Gastrocnemius medialis (tissue), 4 donors: Measurements from ENCODE around the gene ZNF397. TPM values are rescaled to one million over a fixed set of nuclear protein-coding genes. Genes with fewer than 3 reads are reported as not detected.
"Not testable (repeated sequence)": the region's sequence is repeated elsewhere in the genome, so short reads cannot be mapped to it uniquely, and the experiment has no call there.

Source experiments
- ATAC-seq, 2 donors: fragments of 150-250 bp; one replicate each; pipeline ENCODE4 v1.9.1; 2016
- DNase-seq, 2 donors: peaks; one replicate each; pipeline ENCODE4 v3.0.0-alpha.2; 2019
- H3K27ac ChIP-seq, 4 donors: fragments of 200-600 bp; sonication (generic); 1 replicate in 1 of 4; 2 replicates in 3 of 4; pipeline ENCODE4 v1.5.1; 2016 to 2018; ENCODE audit warnings: mild to moderate bottlenecking in 2 of 4, moderate library complexity in 1 of 4
- H3K27me3 ChIP-seq, 3 donors: fragments of 200-600 bp; sonication (generic) in 2 of 3; 1 replicate in 1 of 3; 2 replicates in 2 of 3; pipeline versions ENCODE4 v1.5.1 to v1.6.0; 2016 to 2019; ENCODE audit warnings: mild to moderate bottlenecking in 1 of 3, moderate library complexity in 1 of 3
- H3K36me3 ChIP-seq, 2 donors: fragments of 200-600 bp; sonication (generic) in 1 of 2; one replicate each; pipeline ENCODE4 v1.5.1; 2017 to 2018
- H3K4me1 ChIP-seq, 2 donors: fragments of 200-600 bp; sonication (generic) in 1 of 2; one replicate each; pipeline ENCODE4 v1.5.1; 2016 to 2017; ENCODE audit warnings: mild to moderate bottlenecking in 2 of 2
- H3K4me3 ChIP-seq, 4 donors: fragments of 200-600 bp; sonication (generic) in 3 of 4; 1 replicate in 1 of 4; 2 replicates in 3 of 4; pipeline ENCODE4 v1.5.1; 2016 to 2019; ENCODE audit warnings: mild to moderate bottlenecking in 2 of 4
- H3K9me3 ChIP-seq, 3 donors: fragments of 200-600 bp; sonication (generic) in 2 of 3; 1 replicate in 1 of 3; 2 replicates in 2 of 3; pipeline ENCODE4 v1.5.1; 2016 to 2019
- POLR2A ChIP-seq, 2 donors: fragments of 450-650 bp; IDR thresholded peaks; one replicate each; pipeline ENCODE4 v1.6.1; 2017; ENCODE audit warnings: antibody characterized with exemption in 2 of 2, mild to moderate bottlenecking in 2 of 2, moderate library complexity in 2 of 2
- in situ Hi-C, 4 donors: fragments of 200-750 bp; cut with MboI; loops; one replicate each; pipeline versions ENCODE4 v1.15.0 to v1.8.0; 2017; ENCODE audit warnings: low sequenced_read_pairs in 4 of 4
- intact Hi-C: fragments of 100-400 bp; cut with DNase I; formaldehyde crosslinking; loops from one replicate; pipeline ENCODE4 v1.15.1; 2023; ENCODE audit warnings: low total_unique reads
- total RNA-seq, 4 donors: library from RNA; depleted of rRNA; stranded (reverse); fragments of >200 nt; gene quantifications; one replicate each; pipeline versions ENCODE4 v1.1.0 to v1.2.3, GENCODE V29; 2016
- TF ChIP-seq, protein P1 (sequence below), 5 experiments: fragments of 450-650 bp in 3 of 5; fragments of 200-600 bp in 2 of 5; sonication (generic) in 2 of 5; IDR thresholded peaks in 4 of 5; conservative IDR thresholded peaks in 1 of 5; 1 replicate in 4 of 5; 2 replicates in 1 of 5; pipeline ENCODE4 v1.5.1; 2016 to 2019; ENCODE audit warnings: antibody characterized with exemption in 5 of 5, mild to moderate bottlenecking in 3 of 5, moderate library complexity in 3 of 5

Gene ZNF397
- total RNA-seq, 4 donors from 2014 or later, result 12.3 to 23.4 (median 14.7) TPM

DNA sequence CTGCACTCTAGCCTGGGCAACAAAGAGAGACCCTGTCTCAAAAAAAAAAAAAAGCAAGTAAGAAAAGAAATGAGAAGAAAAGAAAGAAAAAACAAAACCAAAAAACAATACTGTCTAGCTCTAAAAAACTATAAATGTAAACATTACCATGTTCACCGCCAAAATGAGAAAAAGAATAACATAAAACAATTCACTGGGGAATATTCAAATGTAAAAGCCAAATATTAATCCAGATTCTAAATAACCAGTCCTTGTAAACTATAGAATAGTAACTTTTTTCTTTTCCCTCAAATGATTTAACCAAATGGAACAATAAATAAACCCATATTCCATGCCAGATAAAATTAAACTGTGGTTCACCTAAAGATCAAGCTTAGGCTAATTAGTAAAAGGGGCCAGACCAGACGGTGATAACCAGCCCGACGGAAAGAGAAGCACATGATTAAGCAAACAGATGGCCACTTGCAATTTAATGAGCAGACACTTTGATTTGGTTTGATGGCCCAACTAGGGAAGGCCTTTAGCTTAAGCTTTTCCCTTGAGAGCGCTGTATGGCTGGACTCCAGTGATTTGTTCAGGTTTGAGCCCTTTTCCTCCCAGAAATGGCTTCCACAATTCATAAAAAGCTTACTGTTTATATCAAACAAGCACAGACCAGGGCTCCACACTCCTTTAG, 39.4 kb upstream of the ZNF397 start:
- TF ChIP-seq, protein P1, sequence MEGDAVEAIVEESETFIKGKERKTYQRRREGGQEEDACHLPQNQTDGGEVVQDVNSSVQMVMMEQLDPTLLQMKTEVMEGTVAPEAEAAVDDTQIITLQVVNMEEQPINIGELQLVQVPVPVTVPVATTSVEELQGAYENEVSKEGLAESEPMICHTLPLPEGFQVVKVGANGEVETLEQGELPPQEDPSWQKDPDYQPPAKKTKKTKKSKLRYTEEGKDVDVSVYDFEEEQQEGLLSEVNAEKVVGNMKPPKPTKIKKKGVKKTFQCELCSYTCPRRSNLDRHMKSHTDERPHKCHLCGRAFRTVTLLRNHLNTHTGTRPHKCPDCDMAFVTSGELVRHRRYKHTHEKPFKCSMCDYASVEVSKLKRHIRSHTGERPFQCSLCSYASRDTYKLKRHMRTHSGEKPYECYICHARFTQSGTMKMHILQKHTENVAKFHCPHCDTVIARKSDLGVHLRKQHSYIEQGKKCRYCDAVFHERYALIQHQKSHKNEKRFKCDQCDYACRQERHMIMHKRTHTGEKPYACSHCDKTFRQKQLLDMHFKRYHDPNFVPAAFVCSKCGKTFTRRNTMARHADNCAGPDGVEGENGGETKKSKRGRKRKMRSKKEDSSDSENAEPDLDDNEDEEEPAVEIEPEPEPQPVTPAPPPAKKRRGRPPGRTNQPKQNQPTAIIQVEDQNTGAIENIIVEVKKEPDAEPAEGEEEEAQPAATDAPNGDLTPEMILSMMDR (IDR thresholded peaks at IDR 0.05 in 4 of 5, conservative IDR thresholded peaks at IDR 0.05 in 1 of 5), result no peak
- Histone ChIP-seq H3K4me3 (no peak overlapping the region), H3K27ac (no peak overlapping the region), H3K27me3 (no peaks in the 10 kb centered on the region), H3K9me3 (no peaks in the 10 kb centered on the region), H3K4me1 (no peaks in the 10 kb centered on the region), H3K36me3 (no peaks in the 10 kb centered on the region)
- DNase-seq, result no peak
- no peak for ATAC-seq
- intact Hi-C loops (no loop called here), in situ Hi-C loops (no loop called here)

DNA sequence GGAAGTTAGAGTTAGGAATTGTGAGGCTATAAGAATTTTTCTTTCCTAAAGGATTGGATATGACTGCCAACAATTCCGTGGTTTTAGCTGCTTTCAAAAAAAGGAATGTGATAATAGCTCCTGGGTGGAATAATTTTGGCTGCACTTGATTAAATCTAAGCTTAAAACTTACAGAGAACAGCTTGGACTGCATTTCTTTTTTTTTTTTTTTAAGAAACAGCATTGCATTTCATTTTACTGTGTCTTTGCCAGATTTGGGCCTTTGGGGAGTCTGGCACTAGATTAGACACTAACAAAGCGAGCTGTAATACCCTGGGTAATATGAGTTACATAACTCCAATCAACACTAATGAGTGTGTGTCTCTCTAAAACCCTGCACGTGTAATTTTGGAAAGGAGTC, 37.8 kb upstream of the ZNF397 start:
- Histone ChIP-seq H3K27ac (no peak overlapping the region), H3K36me3 (no peaks in the 10 kb centered on the region), H3K4me3 (no peak overlapping the region), H3K9me3 (no peaks in the 10 kb centered on the region), H3K27me3 (no peaks in the 10 kb centered on the region), H3K4me1 (no peaks in the 10 kb centered on the region)
- ATAC-seq (no peak), DNase-seq (no peak)
- in situ Hi-C loops (no loop called here), intact Hi-C loops (no loop called here)
- TF ChIP-seq POLR2A (IDR thresholded peaks at IDR 0.05), result no peak
- TF ChIP-seq, protein P1 (IDR thresholded peaks at IDR 0.05 in 4 of 5, conservative IDR thresholded peaks at IDR 0.05 in 1 of 5), result no peak

- Histone ChIP-seq H3K4me1 (no peaks in the 10 kb centered on the region), H3K27me3 (no peaks in the 10 kb centered on the region), H3K36me3 (no peaks in the 10 kb centered on the region), H3K4me3 (no peak overlapping the region), H3K9me3 (no peaks in the 10 kb centered on the region), H3K27ac (no peak overlapping the region)
- ATAC-seq (no peak), DNase-seq (no peak)
- in situ Hi-C loops, result no loop called here
- TF ChIP-seq, protein P1 (IDR thresholded peaks at IDR 0.05 in 4 of 5, conservative IDR thresholded peaks at IDR 0.05 in 1 of 5), result no peak
- TF ChIP-seq POLR2A (IDR thresholded peaks at IDR 0.05), result no peak
- intact Hi-C loops, result no loop called here
Measured at GRCh38 chr18:35205199-35205712, 35.6 kb upstream of the ZNF397 start.

DNA sequence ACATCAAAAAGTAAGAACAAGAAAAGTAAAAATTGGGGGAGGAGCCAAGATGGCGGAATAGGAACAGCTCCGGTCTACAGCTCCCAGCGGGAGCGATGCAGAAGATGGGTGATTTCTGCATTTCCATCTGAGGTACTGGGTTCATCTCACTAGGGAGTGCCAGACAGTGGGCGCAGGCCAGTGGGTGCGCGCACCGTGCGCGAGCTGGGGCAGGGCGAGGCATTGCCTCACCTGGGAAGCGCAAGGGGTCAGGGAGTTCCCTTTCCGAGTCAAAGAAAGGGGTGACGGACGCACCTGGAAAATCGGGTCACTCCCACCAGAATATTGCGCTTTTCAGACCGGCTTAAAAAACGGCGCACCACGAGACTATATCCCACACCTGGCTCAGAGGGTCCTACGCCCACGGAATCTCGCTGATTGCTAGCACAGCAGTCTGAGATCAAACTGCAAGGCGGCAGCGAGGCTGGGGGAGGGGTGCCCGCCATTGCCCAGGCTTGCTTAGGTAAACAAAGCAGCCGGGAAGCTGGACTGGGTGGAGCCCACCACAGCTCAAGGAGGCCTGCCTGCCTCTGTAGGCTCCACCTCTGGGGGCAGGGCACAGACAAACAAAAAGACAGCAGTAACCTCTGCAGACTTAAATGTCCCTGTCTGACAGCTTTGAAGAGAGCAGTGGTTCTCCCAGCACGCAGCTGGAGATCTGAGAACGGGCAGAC, 34.9 kb upstream of the ZNF397 start:
- intact Hi-C loops, H3K36me3 ChIP-seq, H3K4me1 ChIP-seq, in situ Hi-C loops, H3K9me3 ChIP-seq, ATAC-seq, DNase-seq, H3K4me3 ChIP-seq, H3K27me3 ChIP-seq, H3K27ac ChIP-seq: not testable (repeated sequence)

DNA sequence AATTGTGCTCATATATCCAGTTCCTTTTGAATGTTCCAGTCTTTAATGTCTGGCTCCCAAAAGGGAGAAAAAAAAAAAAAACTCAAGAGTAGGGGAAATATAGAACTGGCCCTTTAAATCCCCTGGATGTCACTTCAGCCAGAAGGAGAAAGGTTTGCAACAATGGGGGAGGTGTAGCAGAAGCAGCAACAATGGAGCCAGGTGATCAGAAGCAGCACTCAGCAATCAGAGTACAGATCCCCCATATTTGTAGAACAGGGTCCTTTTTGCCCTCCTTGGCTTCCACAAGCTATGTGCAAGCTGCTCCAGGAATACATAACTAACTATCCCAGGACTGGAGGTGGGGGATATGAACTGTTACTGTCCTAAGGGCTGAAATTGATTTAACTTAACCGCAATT, 25.8 kb upstream of the ZNF397 start:
- Histone ChIP-seq H3K27ac (no peak overlapping the region), H3K4me1 (no peaks in the 10 kb centered on the region), H3K27me3 (no peaks in the 10 kb centered on the region), H3K36me3 (no peaks in the 10 kb centered on the region), H3K4me3 (no peak overlapping the region), H3K9me3 (no peaks in the 10 kb centered on the region)
- TF ChIP-seq, protein P1 (IDR thresholded peaks at IDR 0.05 in 4 of 5, conservative IDR thresholded peaks at IDR 0.05 in 1 of 5), result no peak
- no peak for TF ChIP-seq POLR2A (IDR thresholded peaks at IDR 0.05)
- DNase-seq (no peak), ATAC-seq (no peak)
- in situ Hi-C loops, result no loop called here
- intact Hi-C loops, result no loop called here

- H3K27ac ChIP-seq, in situ Hi-C loops, H3K4me3 ChIP-seq, H3K9me3 ChIP-seq, ATAC-seq, H3K27me3 ChIP-seq, H3K4me1 ChIP-seq, H3K36me3 ChIP-seq, intact Hi-C loops, DNase-seq: not testable (repeated sequence)
Measured at GRCh38 chr18:35216611-35217010, 24.2 kb upstream of the ZNF397 start.

GRCh38 chr18:35219331-35219730, 21.5 kb upstream of the ZNF397 start:
- H3K9me3 ChIP-seq, in situ Hi-C loops, intact Hi-C loops, H3K4me3 ChIP-seq, ATAC-seq, H3K4me1 ChIP-seq, H3K27me3 ChIP-seq, DNase-seq, H3K36me3 ChIP-seq, H3K27ac ChIP-seq: not testable (repeated sequence)
